ENCODE data around the gene MAML3.

The MAML3 gene

GRCh38 chr4:139892973-139893736 is 260.8 kb downstream of the MAML3 start:
- ChIA-PET CTCF (interaction anchor here (0.6 to 1.1 kb wide), 5 partner anchors 15 to 181 kb away, joined by 3 to 5 read pairs (median 3); no protein-coding TSS in a partner anchor), POLR2A (interaction anchor here (0.9 kb wide), 1 partner anchor 8 kb away, joined by 4 read pairs; no protein-coding TSS in a partner anchor)
- no peak for DNase-seq (ENCODE audit: extremely low spot score)
- TF ChIP-seq L3MBTL2 (conservative IDR thresholded peaks at IDR 0.05) (no peak), BHLHE40 (IDR thresholded peaks at IDR 0.05; ENCODE audit: borderline replicate concordance) (no peak), FOXA1 (IDR thresholded peaks at IDR 0.05) (no peak), HDGF (IDR thresholded peaks at IDR 0.05; ENCODE audit: borderline replicate concordance) (no peak), FOXK2 (IDR thresholded peaks at IDR 0.05) (no peak), LEF1 (IDR thresholded peaks at IDR 0.05; ENCODE audit: borderline replicate concordance) (no peak), ELF4 (IDR thresholded peaks at IDR 0.05) (no peak), TARDBP (IDR thresholded peaks at IDR 0.05) (no peak), FOXM1 (IDR thresholded peaks at IDR 0.05; ENCODE audit: borderline replicate concordance) (no peak)

- DNase-seq (ENCODE audit: extremely low spot score), result no peak
- no peak for TF ChIP-seq FOXK2 (IDR thresholded peaks at IDR 0.05)
- TF ChIP-seq SUZ12 (IDR thresholded peaks at IDR 0.05), result no peak
- no peak for TF ChIP-seq FOXA1 (IDR thresholded peaks at IDR 0.05)
- no peak for TF ChIP-seq ELF4 (IDR thresholded peaks at IDR 0.05)
- TF ChIP-seq LEF1 (IDR thresholded peaks at IDR 0.05; ENCODE audit: borderline replicate concordance), result no peak
- no peak for TF ChIP-seq BHLHE40 (IDR thresholded peaks at IDR 0.05; ENCODE audit: borderline replicate concordance)
- TF ChIP-seq L3MBTL2 (conservative IDR thresholded peaks at IDR 0.05), result no peak
- no peak for TF ChIP-seq ZNF384 (IDR thresholded peaks at IDR 0.05)
- POLR2A ChIA-PET, result no interaction called here
- CTCF ChIA-PET, result no interaction called here
These were observed 263.2 kb downstream of the MAML3 start for GRCh38 chr4:139890816-139891215.

GRCh38 chr4:139889901-139890300 is 264.1 kb downstream of the MAML3 start:
- CTCF ChIA-PET, result interaction anchor here (0.6 kb wide), 1 partner anchor 1982 kb away, joined by 3 read pairs; no protein-coding TSS in a partner anchor
- TF ChIP-seq ZNF384 (IDR thresholded peaks at IDR 0.05), result no peak
- no peak for TF ChIP-seq FOXM1 (IDR thresholded peaks at IDR 0.05; ENCODE audit: borderline replicate concordance)
- no peak for TF ChIP-seq FOXK2 (IDR thresholded peaks at IDR 0.05)
- no peak for TF ChIP-seq CTBP1 (IDR thresholded peaks at IDR 0.05; ENCODE audit: borderline replicate concordance)
- no peak for TF ChIP-seq SP1 (IDR thresholded peaks at IDR 0.05)
- no peak for TF ChIP-seq ELF4 (IDR thresholded peaks at IDR 0.05)
- TF ChIP-seq L3MBTL2 (conservative IDR thresholded peaks at IDR 0.05), result no peak
- no peak for TF ChIP-seq HDGF (IDR thresholded peaks at IDR 0.05; ENCODE audit: borderline replicate concordance)
- TF ChIP-seq BHLHE40 (IDR thresholded peaks at IDR 0.05; ENCODE audit: borderline replicate concordance), result no peak
- no peak for TF ChIP-seq LEF1 (IDR thresholded peaks at IDR 0.05; ENCODE audit: borderline replicate concordance)
- no peak for TF ChIP-seq ARNT (IDR thresholded peaks at IDR 0.05)
- no peak for TF ChIP-seq PKNOX1 (IDR thresholded peaks at IDR 0.05)
- TF ChIP-seq FOXA1 (IDR thresholded peaks at IDR 0.05), result no peak
- TF ChIP-seq TARDBP (IDR thresholded peaks at IDR 0.05), result no peak
- POLR2A ChIA-PET, result no interaction called here
- DNase-seq (ENCODE audit: extremely low spot score), result no peak

GRCh38 chr4:139889264-139889663 is 264.7 kb downstream of the MAML3 start:
- no peak for DNase-seq (ENCODE audit: extremely low spot score)
- ChIA-PET CTCF (no interaction called here), POLR2A (no interaction called here)
- TF ChIP-seq SUZ12 (IDR thresholded peaks at IDR 0.05), result no peak
- no peak for TF ChIP-seq FOXM1 (IDR thresholded peaks at IDR 0.05; ENCODE audit: borderline replicate concordance)
- TF ChIP-seq FOXA1 (IDR thresholded peaks at IDR 0.05), result no peak
- TF ChIP-seq HDGF (IDR thresholded peaks at IDR 0.05; ENCODE audit: borderline replicate concordance), result no peak
- TF ChIP-seq PKNOX1 (IDR thresholded peaks at IDR 0.05), result no peak
- TF ChIP-seq NFRKB (IDR thresholded peaks at IDR 0.05), result no peak
- TF ChIP-seq FOXK2 (IDR thresholded peaks at IDR 0.05), result no peak
- no peak for TF ChIP-seq ZNF384 (IDR thresholded peaks at IDR 0.05)

- CTCF ChIA-PET, result interaction anchor here (1.2 to 1.3 kb wide), 2 partner anchors 13 to 154 kb away, joined by 6 to 7 read pairs; no protein-coding TSS in a partner anchor
- TF ChIP-seq ELF4 (IDR thresholded peaks at IDR 0.05), result no peak
- TF ChIP-seq NFRKB (IDR thresholded peaks at IDR 0.05), result no peak
- TF ChIP-seq CTBP1 (IDR thresholded peaks at IDR 0.05; ENCODE audit: borderline replicate concordance), result no peak
- no peak for TF ChIP-seq FOXA1 (IDR thresholded peaks at IDR 0.05)
- TF ChIP-seq FOXK2 (IDR thresholded peaks at IDR 0.05), result no peak
- DNase-seq (ENCODE audit: extremely low spot score), result no peak
- POLR2A ChIA-PET, result interaction anchor here (1.6 kb wide), 1 partner anchor 13 kb away, joined by 4 read pairs; no protein-coding TSS in a partner anchor
These were observed 265.8 kb downstream of the MAML3 start for GRCh38 chr4:139887962-139888735.

GRCh38 chr4:139887376-139887802 is 266.6 kb downstream of the MAML3 start:
- POLR2A ChIA-PET, result interaction anchor here (1.6 kb wide), 1 partner anchor 14 kb away, joined by 4 read pairs; no protein-coding TSS in a partner anchor
- CTCF ChIA-PET, result interaction anchor here (1.2 to 1.3 kb wide), 2 partner anchors 14 to 153 kb away, joined by 6 to 7 read pairs; no protein-coding TSS in a partner anchor
- DNase-seq (ENCODE audit: extremely low spot score), result no peak
- no peak for TF ChIP-seq ARNT (IDR thresholded peaks at IDR 0.05)
- no peak for TF ChIP-seq FOXA1 (IDR thresholded peaks at IDR 0.05)
- TF ChIP-seq L3MBTL2 (conservative IDR thresholded peaks at IDR 0.05), result no peak
- no peak for TF ChIP-seq SP1 (IDR thresholded peaks at IDR 0.05)
- no peak for TF ChIP-seq NFRKB (IDR thresholded peaks at IDR 0.05)
- TF ChIP-seq SUZ12 (IDR thresholded peaks at IDR 0.05), result no peak
- no peak for TF ChIP-seq HDGF (IDR thresholded peaks at IDR 0.05; ENCODE audit: borderline replicate concordance)
- TF ChIP-seq BHLHE40 (IDR thresholded peaks at IDR 0.05; ENCODE audit: borderline replicate concordance), result no peak
